Measurements from ENCODE around the gene TRIM40. TPM values are rescaled to one million over a fixed set of nuclear protein-coding genes. Genes with fewer than 3 reads are reported as not detected.

Gene TRIM40
- total RNA-seq, 1 experiment from 2014 or later, result not detected

DNA sequence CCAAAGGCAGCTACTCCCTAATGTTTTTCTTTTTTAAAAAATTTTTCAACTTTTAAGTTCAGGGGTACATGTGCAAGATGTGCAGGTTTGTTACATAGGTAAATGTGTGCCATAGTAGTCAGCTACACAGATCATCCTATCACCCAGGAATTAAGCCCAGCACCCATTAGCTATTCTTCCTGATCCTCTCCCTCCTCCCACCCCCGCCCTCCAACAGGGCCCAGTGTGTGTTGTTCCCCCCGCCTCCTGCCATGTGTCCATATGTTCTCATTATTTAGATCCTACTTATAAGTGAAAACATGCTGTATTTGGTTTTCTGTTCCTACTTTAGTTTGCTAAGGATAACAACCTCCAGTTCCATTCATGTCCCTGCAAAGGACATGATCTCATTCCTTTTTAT lies 39.8 kb downstream of the TRIM40 start:
- ChIA-PET POLR2A (no interaction called here), RAD21 (ENCODE audit: low non-redundant PET in 1 of 2, low total read pairs in 2 of 2, uncharacterized antibody in 2 of 2, unreplicated experiment in 2 of 2) (no interaction called here), CTCF (interaction anchor here (0.5 to 0.6 kb wide), 2 partner anchors 20 to 74 kb away, joined by 3 read pairs; no protein-coding TSS in a partner anchor)
- H3K27ac ChIP-seq (ENCODE audit: low read depth, low read length), result no peak overlapping the region
- no peaks in the 10 kb centered on the region for H3K79me2 ChIP-seq (ENCODE audit: insufficient read depth, low read length)
- intact Hi-C loops (cut with micrococcal nuclease), result loop anchor here (10.0 kb wide), 1 partner anchor 141 kb away; no protein-coding TSS in a partner anchor
- no peaks in the 10 kb centered on the region for H3K9me2 ChIP-seq (ENCODE audit: insufficient read depth)
- no peak overlapping the region for H3K9ac ChIP-seq (ENCODE audit: low read length)
- H3K36me3 ChIP-seq (ENCODE audit: control insufficient read depth in 1 of 2, insufficient read depth in 2 of 2, low read length in 2 of 2), result no peaks in the 10 kb centered on the region
- no peak overlapping the region for H2AFZ ChIP-seq (ENCODE audit: low read depth, low read length, poor library complexity, severe bottlenecking)
- no peak overlapping the region for H3K4me3 ChIP-seq (replicated peaks in 1 of 2; ENCODE audit: low read depth in 1 of 2, low read length in 2 of 2)
- H4K20me1 ChIP-seq (ENCODE audit: insufficient read depth), result no peaks in the 10 kb centered on the region
- no peak for ATAC-seq
- H3K9me3 ChIP-seq (ENCODE audit: control insufficient read depth in 1 of 2, insufficient read depth in 1 of 2, low read depth in 1 of 2, low read length in 2 of 2), result peaks cover 0 to 8% of the 10 kb centered on the region in 2 experiments; a peak in 1 of 4 replicates
- no peak overlapping the region for H3K4me2 ChIP-seq (ENCODE audit: low read length)
- no peak for DNase-seq (ENCODE audit: low read depth, low spot score)
- BruUV-seq (replicated peaks), result no TSS peak
- no peaks in the 10 kb centered on the region for H3K27me3 ChIP-seq (ENCODE audit: insufficient read depth, low read length)
- H3K4me1 ChIP-seq (ENCODE audit: control insufficient read depth in 1 of 2, insufficient read depth in 2 of 2, low read length in 2 of 2), result no peaks in the 10 kb centered on the region
- no peak for TF ChIP-seq POLR2A (IDR thresholded peaks at IDR 0.05; ENCODE audit: borderline replicate concordance, extremely low read depth, insufficient read depth, insufficient read length)
- no peak for TF ChIP-seq TCF7L2 (IDR thresholded peaks at IDR 0.05; ENCODE audit: borderline replicate concordance, extremely low read depth, insufficient read depth, insufficient read length)
- TF ChIP-seq EGR1 (IDR thresholded peaks at IDR 0.05; ENCODE audit: low read depth), result no peak
- TF ChIP-seq, protein P1, sequence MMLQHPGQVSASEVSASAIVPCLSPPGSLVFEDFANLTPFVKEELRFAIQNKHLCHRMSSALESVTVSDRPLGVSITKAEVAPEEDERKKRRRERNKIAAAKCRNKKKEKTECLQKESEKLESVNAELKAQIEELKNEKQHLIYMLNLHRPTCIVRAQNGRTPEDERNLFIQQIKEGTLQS (IDR thresholded peaks at IDR 0.05), result no peak
- TF ChIP-seq CEBPB (IDR thresholded peaks at IDR 0.05; ENCODE audit: low read depth), result no peak
- TF ChIP-seq, protein P2, sequence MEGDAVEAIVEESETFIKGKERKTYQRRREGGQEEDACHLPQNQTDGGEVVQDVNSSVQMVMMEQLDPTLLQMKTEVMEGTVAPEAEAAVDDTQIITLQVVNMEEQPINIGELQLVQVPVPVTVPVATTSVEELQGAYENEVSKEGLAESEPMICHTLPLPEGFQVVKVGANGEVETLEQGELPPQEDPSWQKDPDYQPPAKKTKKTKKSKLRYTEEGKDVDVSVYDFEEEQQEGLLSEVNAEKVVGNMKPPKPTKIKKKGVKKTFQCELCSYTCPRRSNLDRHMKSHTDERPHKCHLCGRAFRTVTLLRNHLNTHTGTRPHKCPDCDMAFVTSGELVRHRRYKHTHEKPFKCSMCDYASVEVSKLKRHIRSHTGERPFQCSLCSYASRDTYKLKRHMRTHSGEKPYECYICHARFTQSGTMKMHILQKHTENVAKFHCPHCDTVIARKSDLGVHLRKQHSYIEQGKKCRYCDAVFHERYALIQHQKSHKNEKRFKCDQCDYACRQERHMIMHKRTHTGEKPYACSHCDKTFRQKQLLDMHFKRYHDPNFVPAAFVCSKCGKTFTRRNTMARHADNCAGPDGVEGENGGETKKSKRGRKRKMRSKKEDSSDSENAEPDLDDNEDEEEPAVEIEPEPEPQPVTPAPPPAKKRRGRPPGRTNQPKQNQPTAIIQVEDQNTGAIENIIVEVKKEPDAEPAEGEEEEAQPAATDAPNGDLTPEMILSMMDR (IDR thresholded peaks at IDR 0.05 in 2 of 3, conservative IDR thresholded peaks at IDR 0.05 in 1 of 3; ENCODE audit: borderline replicate concordance in 1 of 3, insufficient read depth in 1 of 3, low read depth in 2 of 3, low read length in 2 of 3), result no peak
- TF ChIP-seq ZFX (IDR thresholded peaks at IDR 0.05), result no peak
- no peak for TF ChIP-seq RAD21 (IDR thresholded peaks at IDR 0.05; ENCODE audit: low read depth)
- TF ChIP-seq SIN3A (IDR thresholded peaks at IDR 0.05; ENCODE audit: low read depth), result no peak
- no peak for TF ChIP-seq ELF1 (IDR thresholded peaks at IDR 0.05; ENCODE audit: borderline replicate concordance, low read depth)
- TF ChIP-seq JUND (IDR thresholded peaks at IDR 0.05), result no peak
- TF ChIP-seq, protein P3, sequence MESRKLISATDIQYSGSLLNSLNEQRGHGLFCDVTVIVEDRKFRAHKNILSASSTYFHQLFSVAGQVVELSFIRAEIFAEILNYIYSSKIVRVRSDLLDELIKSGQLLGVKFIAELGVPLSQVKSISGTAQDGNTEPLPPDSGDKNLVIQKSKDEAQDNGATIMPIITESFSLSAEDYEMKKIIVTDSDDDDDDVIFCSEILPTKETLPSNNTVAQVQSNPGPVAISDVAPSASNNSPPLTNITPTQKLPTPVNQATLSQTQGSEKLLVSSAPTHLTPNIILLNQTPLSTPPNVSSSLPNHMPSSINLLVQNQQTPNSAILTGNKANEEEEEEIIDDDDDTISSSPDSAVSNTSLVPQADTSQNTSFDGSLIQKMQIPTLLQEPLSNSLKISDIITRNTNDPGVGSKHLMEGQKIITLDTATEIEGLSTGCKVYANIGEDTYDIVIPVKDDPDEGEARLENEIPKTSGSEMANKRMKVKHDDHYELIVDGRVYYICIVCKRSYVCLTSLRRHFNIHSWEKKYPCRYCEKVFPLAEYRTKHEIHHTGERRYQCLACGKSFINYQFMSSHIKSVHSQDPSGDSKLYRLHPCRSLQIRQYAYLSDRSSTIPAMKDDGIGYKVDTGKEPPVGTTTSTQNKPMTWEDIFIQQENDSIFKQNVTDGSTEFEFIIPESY (IDR thresholded peaks at IDR 0.05; ENCODE audit: extremely low read depth, insufficient replicate concordance, low read length), result no peak
- TF ChIP-seq, protein P4, sequence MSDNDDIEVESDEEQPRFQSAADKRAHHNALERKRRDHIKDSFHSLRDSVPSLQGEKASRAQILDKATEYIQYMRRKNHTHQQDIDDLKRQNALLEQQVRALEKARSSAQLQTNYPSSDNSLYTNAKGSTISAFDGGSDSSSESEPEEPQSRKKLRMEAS (IDR thresholded peaks at IDR 0.05), result no peak
- no peak for TF ChIP-seq EZH2 (IDR thresholded peaks at IDR 0.05)
- TF ChIP-seq SP1 (IDR thresholded peaks at IDR 0.05; ENCODE audit: low read depth), result no peak
- no peak for TF ChIP-seq SRF (IDR thresholded peaks at IDR 0.05; ENCODE audit: low read depth)
- TF ChIP-seq CBX3 (IDR thresholded peaks at IDR 0.05; ENCODE audit: low read depth), result no peak
- no peak for TF ChIP-seq ZNF274 (IDR thresholded peaks at IDR 0.05; ENCODE audit: low read depth, low read length)
- no peak for TF ChIP-seq YY1 (IDR thresholded peaks at IDR 0.05; ENCODE audit: extremely low read depth, insufficient replicate concordance, low read depth, low read length)

Data from HCT116 (cell line).